ENCODE data around the gene GNAS.

GNAS gene

DNA sequence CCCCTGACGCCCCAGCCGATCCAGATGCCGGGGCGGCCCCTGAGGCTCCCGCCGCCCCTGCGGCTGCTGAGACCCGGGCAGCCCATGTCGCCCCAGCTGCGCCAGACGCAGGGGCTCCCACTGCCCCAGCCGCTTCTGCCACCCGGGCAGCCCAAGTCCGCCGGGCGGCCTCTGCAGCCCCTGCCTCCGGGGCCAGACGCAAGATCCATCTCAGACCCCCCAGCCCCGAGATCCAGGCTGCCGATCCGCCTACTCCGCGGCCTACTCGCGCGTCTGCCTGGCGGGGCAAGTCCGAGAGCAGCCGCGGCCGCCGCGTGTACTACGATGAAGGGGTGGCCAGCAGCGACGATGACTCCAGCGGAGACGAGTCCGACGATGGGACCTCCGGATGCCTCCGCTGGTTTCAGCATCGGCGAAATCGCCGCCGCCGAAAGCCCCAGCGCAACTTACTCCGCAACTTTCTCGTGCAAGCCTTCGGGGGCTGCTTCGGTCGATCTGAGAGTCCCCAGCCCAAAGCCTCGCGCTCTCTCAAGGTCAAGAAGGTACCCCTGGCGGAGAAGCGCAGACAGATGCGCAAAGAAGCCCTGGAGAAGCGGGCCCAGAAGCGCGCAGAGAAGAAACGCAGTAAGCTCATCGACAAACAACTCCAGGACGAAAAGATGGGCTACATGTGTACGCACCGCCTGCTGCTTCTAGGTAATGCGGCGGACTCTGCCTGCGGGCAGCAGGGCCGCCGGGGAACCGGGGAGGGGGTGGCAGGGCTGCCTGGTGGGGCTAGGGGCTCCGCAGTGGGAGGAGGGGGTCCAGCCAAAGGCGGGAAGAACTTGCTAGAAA, 2.3 kb downstream of the GNAS start:
- DNase-seq = no peak

DNA sequence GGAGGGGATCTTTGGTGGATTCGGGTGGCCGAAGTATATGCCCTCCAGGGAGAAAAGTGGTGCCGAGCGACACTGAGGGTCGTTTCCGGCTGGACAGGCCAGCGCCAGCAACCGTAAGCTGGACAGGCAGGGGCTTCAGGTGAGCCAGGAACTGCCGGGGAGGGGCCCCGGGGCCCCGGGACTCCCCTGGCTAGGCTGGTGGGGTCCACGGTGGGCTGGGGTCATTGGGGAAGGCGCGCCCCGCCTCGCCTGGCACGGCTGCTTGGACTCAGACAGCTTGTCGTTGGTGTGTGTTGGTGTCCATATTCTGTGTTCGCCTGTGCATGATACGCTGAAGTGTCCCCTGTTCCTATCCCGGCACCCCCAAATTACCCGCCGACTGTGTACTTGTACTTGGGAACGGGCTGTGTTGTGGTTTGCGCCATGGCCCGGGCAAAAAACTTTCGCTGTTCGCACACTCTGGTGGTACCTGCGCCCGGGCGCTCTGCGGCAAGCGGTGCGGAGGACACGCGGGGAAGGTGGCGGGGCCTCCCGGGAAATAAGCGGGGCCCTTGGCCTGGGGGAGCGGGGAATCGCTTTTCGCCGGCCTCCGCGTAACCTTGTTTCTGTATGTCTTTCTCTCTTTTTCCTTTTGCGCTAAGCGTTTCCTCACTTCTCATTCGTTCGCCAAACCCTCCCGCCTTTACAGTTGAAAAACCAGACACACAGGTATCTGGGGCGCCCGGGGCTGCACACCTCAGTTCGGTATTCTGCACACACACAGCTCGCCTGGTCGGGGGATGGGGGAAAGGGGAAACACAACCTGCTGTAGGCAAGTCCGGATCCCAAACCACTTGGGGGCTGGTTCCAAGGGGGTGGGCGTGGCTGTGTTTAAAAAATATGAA, 3.2 kb downstream of the GNAS start:
- DNase-seq = no peak

DNA sequence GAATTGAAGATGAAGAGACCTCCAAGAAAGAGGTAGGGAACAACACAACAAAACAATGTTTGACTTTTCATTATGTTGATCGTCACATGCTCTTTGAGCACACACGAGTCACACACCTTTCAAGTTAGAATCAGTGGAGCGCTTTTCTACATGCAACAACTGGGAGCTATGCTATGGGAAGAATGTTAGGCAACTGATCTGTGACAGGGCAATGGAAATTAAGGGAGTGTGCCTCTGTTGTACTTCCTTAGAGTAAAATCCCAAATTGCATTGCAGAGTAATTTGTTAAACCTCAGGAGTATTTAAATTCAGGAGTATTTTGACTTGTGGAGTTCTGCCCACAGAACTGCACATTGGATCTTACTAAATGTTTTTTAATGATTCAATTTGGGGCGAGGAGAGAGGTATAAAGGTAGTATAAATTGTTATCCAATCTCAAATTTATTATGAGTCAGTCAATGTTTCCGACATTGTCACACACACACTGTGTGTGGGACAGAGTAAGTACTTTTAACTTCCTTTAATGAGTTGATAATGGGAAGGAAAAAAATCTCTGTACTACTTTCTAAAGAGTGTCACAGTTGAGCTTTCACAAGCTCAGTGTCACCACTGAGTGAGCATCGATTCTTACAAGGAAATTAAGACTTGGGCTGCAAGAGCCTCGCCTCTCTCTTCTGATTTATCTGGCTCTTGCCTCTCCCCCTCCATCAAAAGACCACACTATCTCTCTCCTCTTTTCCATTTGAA, 10.7 kb downstream of the GNAS start:
- no peak for DNase-seq

DNA sequence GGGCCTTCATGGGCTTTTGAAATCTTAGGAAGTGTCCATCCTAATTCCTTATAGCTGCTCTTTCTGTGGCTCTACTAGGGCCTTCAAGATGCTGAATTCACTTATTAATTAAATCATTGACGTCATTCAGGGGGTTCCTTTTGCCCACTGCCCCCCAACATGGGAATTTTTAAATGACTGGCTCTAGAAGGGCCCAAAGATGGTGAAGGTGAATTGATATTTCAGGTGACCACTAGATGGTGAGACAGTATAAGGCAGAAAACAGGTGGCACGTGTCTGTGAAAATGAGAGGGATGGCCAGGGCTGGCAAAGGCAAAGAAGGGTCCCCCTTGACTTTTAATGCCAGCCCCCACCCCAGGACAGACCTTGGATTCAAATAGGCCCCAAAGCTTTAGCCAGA, 11.8 kb downstream of the GNAS start:
- no peak for DNase-seq

DNA sequence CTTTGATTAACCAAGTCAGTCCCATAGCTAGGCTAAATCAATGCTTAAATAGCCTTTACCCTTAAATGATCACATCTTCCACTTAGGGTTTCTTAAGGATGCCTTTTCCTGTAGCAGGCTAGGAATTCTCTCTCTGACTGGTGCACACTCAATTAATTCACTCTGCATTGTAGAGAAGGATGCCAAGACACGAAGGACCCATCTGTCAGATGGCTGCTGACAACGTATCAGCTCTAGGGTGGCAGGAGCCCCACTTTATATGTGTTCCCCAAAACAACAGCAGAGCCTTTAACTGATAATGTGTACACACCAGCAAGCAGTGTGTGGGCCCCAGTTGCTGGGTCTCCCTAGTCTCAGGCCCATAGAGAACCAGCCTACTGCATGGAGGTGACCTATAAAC, 13.3 kb downstream of the GNAS start:
- DNase-seq = no peak

DNA sequence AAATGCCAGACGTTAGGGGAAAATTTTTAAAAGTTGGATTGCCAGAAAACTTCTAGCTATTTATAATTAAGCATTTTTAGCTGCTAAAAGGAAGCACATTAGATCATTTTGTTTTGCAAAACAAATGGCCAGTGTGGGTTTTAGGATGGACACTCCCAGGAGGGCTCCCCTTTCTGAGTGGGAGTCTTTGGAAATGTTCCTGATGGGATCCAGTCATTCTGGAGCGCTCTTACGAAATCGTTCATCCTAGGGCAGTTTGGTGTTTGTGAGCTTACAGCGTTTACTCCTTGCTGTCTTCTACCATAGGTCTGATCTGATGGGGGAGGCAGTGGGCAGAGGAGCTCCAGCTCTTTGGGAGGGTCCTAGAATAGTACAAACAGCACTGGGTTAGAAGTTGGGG, 14.7 kb downstream of the GNAS start:
- DNase-seq = no peak

DNA sequence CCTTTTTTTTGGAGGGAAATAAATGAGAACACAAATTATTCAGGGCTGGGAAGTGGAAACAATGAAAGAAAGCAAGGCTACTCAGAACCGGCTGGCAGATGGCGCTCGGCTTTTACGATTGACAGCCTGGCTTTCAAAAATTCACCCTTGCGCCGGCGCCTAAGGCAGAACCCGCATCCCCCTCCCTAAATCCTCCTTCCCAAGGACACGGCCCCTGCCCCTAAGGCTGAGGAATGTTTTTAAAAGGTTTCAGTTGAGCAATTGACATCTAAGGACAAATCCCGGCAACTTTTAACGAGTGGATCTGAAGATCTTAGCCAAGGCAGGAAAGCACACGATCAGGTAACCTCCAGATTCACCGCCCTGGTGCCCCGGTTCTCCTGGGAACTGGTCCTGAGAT, 16.3 kb downstream of the GNAS start:
- no peak for DNase-seq

DNA sequence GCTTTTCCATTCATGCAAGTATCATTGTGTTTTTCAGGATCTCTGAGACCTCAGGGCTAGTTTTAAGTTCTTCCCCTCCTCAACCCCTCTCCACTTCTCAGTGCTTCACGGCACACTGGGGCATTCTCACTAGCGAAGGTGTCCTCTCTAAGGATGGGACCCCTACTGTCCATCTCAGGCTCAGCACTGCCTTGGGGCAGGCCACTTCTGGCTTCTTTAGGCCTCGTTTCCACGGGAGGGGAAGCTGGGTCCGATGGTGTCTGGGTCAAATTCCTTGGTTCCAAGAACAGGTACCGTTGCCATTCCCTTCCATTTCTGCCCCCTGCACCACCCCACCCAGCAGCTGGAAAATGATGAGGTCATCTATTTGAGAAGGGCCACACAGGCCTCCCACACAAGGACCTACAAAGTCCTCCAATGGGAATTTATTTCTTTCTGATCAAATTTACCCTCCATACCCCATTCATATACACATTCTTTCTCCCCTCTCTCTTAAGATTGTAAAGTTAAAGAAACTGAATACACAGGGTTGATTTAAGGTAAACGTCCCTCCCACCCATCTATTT, 17.2 kb downstream of the GNAS start:
- DNase-seq = no peak

DNA sequence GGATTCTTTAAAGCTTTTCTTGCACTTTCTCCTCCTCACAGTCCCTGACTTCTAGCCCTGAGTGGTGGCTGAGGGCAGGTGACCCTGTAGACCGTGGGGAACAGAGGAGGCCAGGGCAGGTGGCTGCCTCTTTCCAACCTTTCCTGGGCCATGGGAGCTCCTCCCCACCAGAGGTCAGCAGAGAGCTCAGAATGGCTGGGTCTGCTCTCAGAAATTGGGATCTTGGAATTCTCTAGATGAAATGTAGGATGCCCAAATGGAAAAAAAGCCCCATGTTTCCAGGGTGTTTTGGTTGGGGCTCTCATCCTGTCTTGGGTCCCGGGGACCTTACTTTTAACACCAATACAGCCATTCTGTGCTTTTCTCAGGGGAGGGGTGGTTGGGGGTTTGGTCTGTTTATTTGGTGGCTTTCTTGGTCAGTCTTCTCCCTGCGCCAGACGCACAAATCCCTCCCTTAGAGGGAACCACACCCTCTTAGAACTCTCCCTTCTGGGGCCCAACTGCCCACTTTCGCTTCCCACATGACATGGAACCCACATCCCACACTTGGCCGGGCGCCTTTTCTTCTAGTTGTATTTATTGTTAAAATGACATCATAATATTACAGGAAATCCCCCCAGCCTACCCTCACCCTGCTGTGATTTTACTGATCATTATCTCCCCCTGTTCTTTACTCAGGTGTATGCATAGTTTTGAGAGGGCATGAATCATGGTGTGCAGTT, 17.9 kb downstream of the GNAS start:
- peak; percentile 22 for DNase-seq

DNA sequence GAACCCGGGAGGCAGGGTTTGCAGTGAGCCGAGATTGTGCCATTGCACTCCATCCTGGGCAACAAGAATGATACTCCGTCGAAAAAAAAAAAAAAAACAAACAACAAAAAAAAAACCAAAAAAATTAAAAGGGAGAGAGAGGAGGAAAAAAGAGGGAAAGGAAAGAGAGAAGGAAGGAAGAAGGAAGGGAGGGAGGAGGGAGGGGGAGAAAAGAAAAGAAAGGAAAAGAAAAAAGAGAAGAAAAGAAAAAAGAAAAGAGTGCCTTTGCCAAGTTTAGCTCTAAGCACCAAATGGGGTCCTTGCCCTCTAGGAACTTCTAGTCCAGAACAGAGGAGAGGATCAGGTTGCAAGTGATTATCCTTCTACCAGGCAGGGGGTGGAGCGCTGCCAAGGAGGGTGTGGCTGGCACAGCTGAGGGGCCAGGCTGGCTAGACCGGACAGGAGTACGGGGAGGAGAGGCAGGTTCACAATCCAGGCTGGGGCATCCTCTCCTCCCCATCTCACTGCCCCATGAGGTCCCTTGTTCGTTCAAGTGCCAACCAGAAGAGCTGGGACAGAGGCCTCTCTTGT, 19.1 kb downstream of the GNAS start:
- no peak for DNase-seq

DNA sequence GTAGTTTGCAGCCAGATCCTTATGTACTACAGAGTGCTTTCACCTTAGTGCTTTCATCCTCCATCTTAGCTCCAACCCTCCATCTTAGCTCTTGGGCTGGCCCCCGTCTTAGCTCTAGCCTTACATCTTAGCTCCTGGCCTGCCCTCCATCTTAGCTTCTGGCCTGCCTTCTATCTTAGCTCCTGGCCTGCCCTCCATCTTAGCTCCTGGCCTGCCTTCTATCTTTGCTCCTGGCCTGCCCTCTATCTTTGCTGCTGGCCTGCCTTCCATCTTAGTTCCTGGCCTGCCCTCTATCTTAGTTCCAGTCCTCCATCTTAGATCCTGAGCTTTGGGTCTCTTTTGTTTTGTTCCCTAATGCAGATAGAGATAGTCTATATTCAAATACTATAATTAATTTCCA, 22.0 kb downstream of the GNAS start:
- no peak for DNase-seq

DNA sequence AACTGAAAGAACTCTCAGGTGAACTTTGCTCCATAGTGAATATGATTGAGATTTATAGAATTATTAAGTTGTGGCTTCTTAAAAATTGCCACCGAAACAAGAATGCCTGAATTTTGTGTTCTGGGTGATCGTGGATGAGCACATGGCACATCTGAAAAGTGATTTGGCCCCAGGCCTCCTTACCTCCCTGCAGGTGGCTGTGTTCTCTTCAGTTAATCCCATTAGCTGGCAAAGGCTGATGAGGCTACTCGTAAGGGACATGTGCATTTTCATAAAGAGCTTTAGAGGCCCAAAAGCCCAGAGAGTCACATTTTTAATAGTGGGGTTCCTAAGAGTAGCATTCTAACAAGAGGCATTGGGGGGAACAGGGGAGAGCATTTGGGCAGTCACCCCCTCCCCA, 22.6 kb downstream of the GNAS start:
- no peak for DNase-seq

DNA sequence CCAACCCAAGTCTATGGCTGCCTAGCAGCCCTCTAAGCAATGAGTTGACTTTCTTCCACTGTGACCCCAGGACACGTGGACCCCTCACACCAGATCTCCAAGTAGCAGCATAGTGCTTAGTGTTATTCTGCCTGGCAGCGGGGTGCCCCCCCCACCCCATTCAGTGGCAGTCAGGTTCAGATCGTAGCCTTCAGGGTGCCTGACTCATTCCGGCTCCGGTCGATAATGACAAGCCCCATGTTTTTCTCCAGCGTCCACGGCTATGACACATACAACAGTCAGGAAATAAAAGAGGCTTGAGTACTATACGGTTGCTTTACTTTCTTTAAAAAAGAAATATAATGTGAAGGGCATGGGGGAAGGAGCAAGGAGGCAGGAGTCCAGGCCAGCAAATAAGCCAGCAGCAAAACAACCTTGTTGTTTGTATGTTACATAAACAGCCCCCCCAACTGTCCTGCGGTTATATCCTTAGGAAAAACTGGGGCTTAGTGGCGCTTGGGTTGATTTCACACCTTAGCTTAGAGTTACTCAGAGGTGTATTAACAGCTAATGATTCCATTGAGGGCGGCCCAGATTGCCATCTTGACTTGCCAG, 23.1 kb downstream of the GNAS start:
- no peak for DNase-seq

DNA sequence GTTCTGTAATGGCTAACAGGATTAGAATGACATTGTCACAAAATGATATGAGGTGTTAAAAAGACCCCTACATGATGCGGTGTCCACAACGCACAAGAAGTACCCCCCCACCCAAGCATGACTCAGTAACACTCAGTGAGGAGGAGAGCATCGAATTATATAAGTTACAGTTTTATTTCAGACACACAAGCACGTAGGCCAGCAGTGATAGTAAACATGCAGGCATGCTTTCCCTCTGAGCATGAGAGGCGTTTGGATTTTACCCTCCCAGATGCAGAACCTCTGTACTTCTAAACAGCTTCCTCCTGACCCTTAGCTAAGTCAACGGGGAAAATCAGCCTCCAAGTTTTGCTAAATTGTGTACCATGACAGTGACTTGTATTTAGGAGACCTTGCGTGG, 23.9 kb downstream of the GNAS start:
- no peak for DNase-seq

DNA sequence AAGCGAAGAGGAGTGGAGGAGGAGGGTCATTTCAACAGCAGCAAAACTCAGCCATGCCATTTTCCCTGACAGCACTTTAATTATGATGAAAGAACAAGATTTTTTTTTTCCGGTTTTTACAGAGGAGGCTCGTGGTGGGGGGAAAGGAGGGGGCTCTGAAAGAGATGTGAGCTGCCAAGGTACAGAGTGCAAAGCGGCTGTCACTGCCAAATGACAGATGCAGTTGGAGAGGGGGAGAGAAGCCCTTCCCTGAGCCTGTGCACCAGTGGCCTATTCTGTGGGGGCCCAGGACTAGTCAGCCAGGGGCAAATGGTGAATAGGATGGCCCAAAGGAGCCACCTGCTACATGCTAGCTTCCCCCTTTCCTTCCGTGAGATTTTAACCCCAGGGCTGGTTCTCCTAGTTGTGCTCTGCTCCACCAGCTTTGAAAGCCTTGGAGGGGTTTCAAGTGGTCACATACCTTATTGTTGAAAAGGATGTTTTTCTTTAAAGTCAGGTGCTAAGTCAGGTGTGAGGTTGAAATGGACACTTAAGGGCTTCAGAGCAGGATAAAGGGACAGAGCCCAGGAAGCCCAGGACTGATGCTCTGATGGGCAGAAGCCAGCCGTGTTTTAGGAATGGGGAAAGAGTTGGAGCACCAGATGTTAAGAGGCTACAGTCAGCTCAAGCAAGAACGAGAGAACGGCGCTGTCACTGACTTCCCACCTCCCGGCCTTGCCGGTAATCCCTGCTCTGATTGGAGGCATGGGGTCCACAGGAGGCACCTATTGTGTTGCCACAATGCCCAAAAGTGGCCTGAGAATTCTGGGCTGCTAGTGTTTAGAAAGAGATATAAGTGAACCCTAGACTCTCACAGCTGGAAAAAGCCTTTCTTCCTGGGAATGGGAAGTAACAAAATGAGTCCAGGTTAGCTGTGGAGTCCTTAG, 24.8 kb downstream of the GNAS start:
- no peak for DNase-seq

DNA sequence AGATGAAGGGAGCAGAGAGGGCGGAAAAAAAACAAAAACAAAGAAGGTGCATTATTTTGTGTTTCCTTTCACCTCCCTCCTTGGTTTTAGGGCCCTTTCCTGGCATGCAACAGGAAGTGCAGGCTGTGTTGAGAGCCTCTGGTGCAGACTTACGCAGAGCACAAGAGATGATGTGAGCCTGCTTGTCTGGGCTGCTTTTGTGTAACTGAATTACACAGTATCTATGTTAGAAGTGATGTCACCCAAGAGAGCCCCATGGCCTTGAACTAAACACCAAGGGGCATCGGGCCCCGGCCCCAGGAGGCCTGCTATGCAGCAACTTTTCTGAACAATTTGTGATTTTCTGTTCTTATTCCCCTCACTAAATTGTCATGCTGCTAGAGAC, 25.5 kb downstream of the GNAS start:
- no peak for DNase-seq

DNA sequence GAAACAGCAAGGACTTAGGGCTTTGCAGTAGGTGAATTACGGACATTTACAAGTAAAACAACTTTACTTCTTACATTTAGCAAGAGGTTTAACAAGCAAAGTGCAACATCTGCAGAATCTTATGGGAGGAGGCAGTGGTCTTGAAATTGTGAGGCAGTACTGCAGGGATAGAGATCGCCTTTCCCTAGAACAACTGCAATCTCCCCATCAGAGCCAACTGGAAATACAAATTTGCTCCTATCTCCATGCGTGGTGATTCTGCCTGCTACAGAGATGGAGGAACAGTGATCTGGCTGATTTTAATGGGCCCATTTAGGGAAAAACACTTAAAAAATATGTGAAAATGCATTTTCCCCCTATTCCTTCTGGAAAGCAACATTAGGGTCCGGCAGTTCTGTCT, 25.9 kb downstream of the GNAS start:
- no peak for DNase-seq

DNA sequence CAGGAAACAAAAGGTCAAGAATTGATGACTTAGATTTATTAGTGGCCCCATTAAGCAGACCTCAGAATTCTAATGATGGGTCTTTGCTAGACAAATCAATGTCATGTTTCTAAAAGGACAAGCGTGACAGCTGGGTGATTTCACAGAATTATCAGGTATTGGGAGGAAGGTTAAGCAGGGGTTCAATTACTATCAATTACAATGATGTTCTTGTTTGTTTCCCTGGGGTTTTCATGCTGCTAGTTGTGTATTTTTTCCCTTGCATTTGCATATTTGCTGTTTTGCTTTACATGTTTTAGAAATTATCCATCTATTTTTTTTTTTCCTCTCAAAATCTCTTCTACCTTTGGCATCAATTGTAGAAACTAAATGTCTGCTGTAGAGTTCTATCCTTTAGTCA, 27.9 kb downstream of the GNAS start:
- DNase-seq = no peak

DNA sequence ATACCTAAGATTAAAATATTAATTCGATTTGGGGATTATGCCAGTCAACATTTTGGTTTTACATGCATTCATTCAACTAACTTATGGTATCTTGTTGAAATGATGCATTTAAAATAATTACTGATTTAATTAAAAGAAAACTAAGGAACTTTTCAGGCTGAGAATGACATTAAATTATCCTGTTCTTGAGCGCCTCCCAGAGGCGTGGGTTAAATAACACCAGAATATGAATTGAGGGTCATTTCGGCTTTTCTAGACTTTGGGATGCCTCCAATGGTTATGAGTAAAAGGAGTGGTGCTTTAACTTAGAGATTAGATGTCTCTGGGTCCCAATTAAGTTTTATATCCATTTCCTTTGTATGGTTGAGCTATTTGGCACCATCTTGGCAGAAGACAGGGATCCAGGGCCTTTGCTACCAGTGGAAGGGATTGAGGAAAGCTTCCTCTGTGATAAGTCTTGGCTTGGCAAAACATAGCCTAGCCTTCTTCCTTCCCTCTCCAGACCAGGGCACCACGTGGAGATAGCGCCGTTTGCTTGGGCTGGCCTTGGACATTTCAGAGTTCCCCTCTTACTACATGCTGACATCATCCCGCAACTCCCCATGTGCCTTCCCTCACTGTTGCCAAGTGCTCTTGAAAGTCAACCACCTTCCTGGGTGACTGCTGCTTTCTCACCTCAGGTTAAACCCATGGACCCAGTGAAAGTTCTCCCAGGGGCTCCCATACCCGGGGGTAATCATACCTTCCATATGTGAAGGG, 28.7 kb downstream of the GNAS start:
- DNase-seq = no peak

DNA sequence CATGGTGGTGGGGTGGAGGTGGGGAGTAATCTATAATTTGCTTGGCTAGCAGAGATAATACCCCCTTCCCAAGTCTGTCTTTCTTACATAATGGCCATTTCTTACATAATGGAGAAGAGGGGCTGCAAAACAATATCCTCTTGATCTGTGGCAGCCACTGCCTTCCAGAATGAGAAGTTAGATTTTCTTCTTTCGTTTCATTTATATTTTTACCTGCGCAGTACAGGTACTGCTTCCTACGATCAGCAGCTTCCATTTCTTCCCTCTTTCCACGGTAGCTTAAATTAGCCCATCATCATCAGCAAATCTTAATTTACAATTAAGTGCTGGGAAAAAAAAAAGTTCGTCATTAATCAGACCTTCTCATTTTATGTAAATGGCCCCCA, 30.2 kb downstream of the GNAS start:
- DNase-seq = no peak

Data from NCI-H2029 treated with DMSO at 0.1 percent for 48 hours (cell line).